Stimulated activated effector memory CD8-positive, alpha-beta T cell treated with anti-CD3 and anti-CD28 coated beads, Interleukin-12 subunit alpha, Interleukin-12 subunit beta, amount 100 ng/mL, for 72 hours (primary cell): ENCODE results near the gene DCTPP1.
"Not testable (repeated sequence)": the region's sequence is repeated elsewhere in the genome, so short reads cannot be mapped to it uniquely, and the experiment has no call there.

Source experiments
- ATAC-seq: fragments of 150-1000 bp; cut with Tn5 transposase; 2 replicates; pipeline ENCODE4 v1.10.0; 2021
- DNase-seq, 2 donors: peaks; one replicate each; pipeline ENCODE4 v3.0.0; 2021 to 2022; ENCODE audit warnings: low spot score in 2 of 2
- H3K27ac Mint-ChIP-seq: one replicate; pipeline ENCODE4 v1.8.0; 2022; ENCODE audit warnings: mild to moderate bottlenecking, mixed read lengths
- H3K36me3 Mint-ChIP-seq: one replicate; pipeline ENCODE4 v1.8.0; 2022; ENCODE audit warnings: mild to moderate bottlenecking, mixed read lengths
- H3K4me1 Mint-ChIP-seq: one replicate; pipeline ENCODE4 v1.8.0; 2022; ENCODE audit warnings: mixed read lengths
- H3K4me3 Mint-ChIP-seq: one replicate; pipeline ENCODE4 v1.8.0; 2022; ENCODE audit warnings: mild to moderate bottlenecking, mixed read lengths
- H3K9me3 Mint-ChIP-seq: one replicate; pipeline ENCODE4 v1.8.0; 2022; ENCODE audit warnings: mixed read lengths

The DCTPP1 gene

DNA sequence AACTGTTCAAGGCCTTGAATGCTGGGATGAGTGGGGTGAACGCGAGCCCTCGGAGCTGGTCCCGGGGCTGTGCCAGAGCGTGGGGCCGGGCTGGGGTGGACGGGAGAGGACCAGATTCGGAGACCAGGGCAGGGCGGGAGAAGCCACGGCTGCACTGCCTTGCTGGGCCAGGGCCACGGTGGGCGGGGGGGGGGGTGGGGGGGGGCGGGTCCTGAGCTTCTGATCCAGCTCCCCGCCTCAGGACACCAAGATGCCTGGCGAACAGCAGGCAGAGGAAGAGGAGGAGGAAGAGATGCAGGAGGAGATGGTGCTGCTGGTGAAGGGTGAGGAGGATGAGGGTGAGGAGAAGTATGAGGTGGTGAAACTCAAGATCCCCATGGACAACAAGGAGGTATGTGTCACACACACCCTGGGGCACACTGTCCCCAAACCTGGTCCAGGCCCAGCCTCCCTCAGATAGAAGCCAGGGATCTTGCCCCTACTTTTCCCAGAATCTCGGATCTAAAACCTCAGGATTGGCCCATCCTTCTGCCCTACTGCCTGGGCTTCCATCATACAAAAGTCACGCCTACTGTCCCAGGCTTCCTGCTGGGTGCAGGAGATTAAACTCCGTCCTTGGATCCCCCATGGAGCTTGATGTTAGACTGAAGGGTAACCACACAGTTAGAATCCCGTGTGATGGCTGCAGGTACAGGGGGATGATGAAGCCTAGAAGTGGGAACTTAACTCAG is 21.9 kb downstream of the DCTPP1 start:
- no peak for ATAC-seq

GRCh38 chr16:30407102-30407803 is 22.6 kb downstream of the DCTPP1 start, which contains the start of gene ZNF771:
ZNF771 (plus strand) TSS chr16:30407606; CDS start chr16:30408054, 448 bp downstream.
- peak within 1 kb of the TSS; percentile 88 for H3K4me3 Mint-ChIP-seq
- peaks cover 41% of the 10 kb centered on the region for H3K36me3 Mint-ChIP-seq
- peak within 1 kb of the TSS; percentile 96 for H3K27ac Mint-ChIP-seq
- peaks cover 39% of the 10 kb centered on the region for H3K4me1 Mint-ChIP-seq
- DNase-seq (peak; percentile 87 to 96), ATAC-seq (peak; percentile 91)
- no peaks in the 10 kb centered on the region for H3K9me3 Mint-ChIP-seq

More for the DNA sequence above, 21.9 kb downstream of the DCTPP1 start:
- peaks cover 40% of the 10 kb centered on the region for H3K4me1 Mint-ChIP-seq
- peaks cover 48% of the 10 kb centered on the region for H3K36me3 Mint-ChIP-seq
- H3K4me3 Mint-ChIP-seq = peak overlapping the region; percentile 88
- no peak for DNase-seq
- H3K27ac Mint-ChIP-seq = peak overlapping the region; percentile 96
- H3K9me3 Mint-ChIP-seq = no peaks in the 10 kb centered on the region

- Mint-ChIP-seq H3K4me1 (peaks cover 36% of the 10 kb centered on the region), H3K9me3 (no peaks in the 10 kb centered on the region), H3K4me3 (peak overlapping the region; percentile 88), H3K36me3 (peaks cover 36% of the 10 kb centered on the region), H3K27ac (peak overlapping the region; percentile 96)
- peak; percentile 31 for ATAC-seq
- no peak for DNase-seq
Measured at GRCh38 chr16:30406795-30407101, 23.1 kb downstream of the DCTPP1 start.

DNA sequence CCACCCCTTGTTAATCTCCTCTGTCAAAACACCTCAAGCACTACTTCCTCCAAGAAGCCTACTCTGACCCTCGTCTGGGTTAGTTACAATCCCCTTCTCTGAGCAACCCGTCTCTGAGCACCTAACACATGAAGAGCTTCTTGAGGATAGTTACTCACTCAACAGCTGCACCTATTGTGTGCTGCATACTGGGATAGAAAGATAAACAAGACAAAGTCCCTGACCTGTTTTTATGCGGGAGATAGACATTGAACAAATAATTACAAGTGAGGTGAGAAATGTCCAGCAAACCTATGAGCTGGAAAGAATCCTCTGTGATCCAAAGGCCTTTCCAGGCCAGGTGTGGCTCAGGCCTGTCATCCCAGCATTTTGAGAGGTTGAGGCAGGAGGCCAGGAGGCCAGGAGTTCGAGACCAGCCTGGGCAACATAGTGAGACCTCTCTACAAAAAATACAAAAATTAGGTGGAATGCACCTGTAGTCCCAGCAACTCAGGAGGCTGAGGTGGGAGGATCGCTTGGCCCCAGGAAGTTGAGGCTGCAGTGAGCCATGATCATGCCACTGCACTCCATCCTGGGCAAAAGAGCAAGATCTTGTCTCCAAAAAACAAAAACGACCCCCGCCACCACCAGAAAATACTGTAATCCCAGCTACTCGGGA is 27.9 kb downstream of the DCTPP1 start:
- peak overlapping the region; percentile 84 for H3K4me3 Mint-ChIP-seq
- H3K9me3 Mint-ChIP-seq = no peaks in the 10 kb centered on the region
- H3K4me1 Mint-ChIP-seq = peaks cover 40% of the 10 kb centered on the region
- no peak overlapping the region for H3K27ac Mint-ChIP-seq
- no peak for ATAC-seq
- peaks cover 27% of the 10 kb centered on the region for H3K36me3 Mint-ChIP-seq
- no peak for DNase-seq

DNA sequence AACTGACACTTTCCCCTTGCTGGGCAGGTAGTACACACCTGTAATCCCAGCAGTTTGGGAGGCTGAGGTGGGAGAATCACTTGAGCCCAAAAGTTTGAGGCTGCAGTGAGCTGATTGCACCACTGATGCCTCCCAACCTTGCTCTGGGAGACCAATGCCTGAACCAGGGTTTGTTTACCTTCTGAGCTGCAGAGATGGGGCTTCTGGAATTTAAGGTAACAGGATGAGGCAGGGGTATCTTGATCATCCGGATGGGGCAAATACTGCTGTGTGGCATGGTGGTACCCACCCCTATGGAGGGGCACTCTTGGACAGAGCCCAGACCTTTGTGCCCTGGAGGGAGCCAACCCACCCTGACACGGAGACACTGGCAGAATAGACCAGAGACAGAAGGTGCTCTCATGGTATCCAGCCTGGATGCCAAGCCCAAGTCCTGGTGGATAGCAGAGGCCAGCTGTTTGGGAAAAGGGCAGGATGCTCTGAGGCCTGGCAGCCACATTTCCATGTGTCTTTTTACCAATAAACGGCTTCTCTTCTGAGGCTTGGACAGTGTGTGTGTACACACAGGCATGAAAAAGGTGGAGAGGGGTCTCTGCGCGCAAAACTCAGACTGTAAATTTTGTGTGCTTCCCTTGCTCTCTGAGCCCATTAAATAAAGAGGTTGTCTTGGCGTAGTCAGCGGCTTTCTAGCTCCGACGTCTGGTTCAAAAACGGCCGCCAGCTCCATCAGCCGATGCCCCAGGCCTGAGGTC is 30.2 kb downstream of the DCTPP1 start:
- Mint-ChIP-seq H3K27ac (peak overlapping the region; percentile 91), H3K4me3 (peak overlapping the region; percentile 84), H3K9me3 (no peaks in the 10 kb centered on the region), H3K4me1 (peaks cover 55% of the 10 kb centered on the region), H3K36me3 (peaks cover 35% of the 10 kb centered on the region)
- no peak for ATAC-seq
- DNase-seq = no peak

- peaks cover 59% of the 10 kb centered on the region for H3K4me1 Mint-ChIP-seq
- H3K9me3 Mint-ChIP-seq = no peaks in the 10 kb centered on the region
- peaks cover 35% of the 10 kb centered on the region for H3K36me3 Mint-ChIP-seq
- ATAC-seq (no peak), DNase-seq (no peak)
- no peak overlapping the region for H3K27ac Mint-ChIP-seq
- H3K4me3 Mint-ChIP-seq = peak overlapping the region; percentile 84
Measured at GRCh38 chr16:30398661-30399434, 31.0 kb downstream of the DCTPP1 start.

- ATAC-seq = peak; percentile 9
- no peak overlapping the region for H3K27ac Mint-ChIP-seq
- H3K36me3 Mint-ChIP-seq = peaks cover 35% of the 10 kb centered on the region
- peaks cover 59% of the 10 kb centered on the region for H3K4me1 Mint-ChIP-seq
- peak in 1 of 2 donors; percentile 63 for DNase-seq
- no peaks in the 10 kb centered on the region for H3K9me3 Mint-ChIP-seq
- H3K4me3 Mint-ChIP-seq = peak overlapping the region; percentile 84
Measured at GRCh38 chr16:30397776-30398660, 31.8 kb downstream of the DCTPP1 start.

- no peak for ATAC-seq
- peak overlapping the region; percentile 78 for H3K27ac Mint-ChIP-seq
- DNase-seq = no peak
- peak overlapping the region; percentile 83 for H3K4me3 Mint-ChIP-seq
- peaks cover 59% of the 10 kb centered on the region for H3K4me1 Mint-ChIP-seq
- H3K9me3 Mint-ChIP-seq = no peaks in the 10 kb centered on the region
- H3K36me3 Mint-ChIP-seq = peaks cover 35% of the 10 kb centered on the region
Measured at GRCh38 chr16:30397056-30397455, 32.8 kb downstream of the DCTPP1 start.

DNA sequence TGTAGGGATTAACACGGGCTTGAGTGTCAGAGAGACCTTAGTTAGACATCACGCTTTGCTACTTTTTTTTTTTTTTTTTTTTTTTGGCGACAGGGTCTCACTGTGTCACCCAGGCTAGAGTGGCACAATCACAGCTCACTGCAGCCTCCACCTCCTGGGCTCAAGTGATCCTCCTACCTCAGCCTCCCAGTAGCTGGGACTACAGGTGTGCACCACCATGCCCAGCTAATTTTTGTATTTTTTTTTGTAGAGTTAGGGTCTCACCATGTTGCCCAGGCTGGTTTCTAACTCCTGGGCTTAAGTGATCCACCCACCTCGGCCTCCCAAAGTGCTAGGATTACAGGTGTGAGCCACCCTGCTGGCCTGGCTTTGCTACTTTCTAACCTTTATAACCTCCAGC is 33.2 kb downstream of the DCTPP1 start:
- peak overlapping the region; percentile 78 for H3K27ac Mint-ChIP-seq
- peaks cover 56% of the 10 kb centered on the region for H3K4me1 Mint-ChIP-seq
- not testable (repeated sequence) for DNase-seq, ATAC-seq, H3K9me3 Mint-ChIP-seq
- peaks cover 35% of the 10 kb centered on the region for H3K36me3 Mint-ChIP-seq
- peak overlapping the region; percentile 83 for H3K4me3 Mint-ChIP-seq

DNA sequence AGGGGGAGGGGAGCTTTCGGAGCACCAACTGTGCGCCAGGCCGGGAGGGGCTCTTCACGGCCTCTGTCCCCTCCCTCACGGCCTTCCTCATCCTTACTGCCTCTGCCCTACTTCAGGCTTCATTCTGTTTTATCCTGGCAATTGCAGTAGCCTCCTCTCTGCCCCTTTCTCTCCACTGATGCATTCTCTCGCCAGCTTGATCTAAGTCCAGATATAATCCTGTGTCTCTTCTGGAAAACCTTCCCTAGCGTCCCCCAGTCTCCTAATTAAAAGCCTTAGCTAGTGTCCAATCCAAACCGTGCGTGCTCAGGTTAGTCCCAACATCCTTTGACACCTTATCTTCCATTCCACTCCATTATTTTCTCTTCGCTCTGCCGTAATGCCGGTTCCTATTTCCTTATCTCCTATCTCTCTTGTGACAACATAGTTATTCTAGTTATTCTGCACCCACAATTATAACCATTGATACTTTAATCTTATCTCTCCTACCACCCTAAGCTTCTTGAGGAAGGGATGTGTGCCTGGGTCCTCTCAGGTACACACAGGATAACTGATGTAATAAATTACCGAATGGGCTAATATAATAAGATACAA is 33.7 kb downstream of the DCTPP1 start:
- no peaks in the 10 kb centered on the region for H3K9me3 Mint-ChIP-seq
- H3K4me1 Mint-ChIP-seq = peaks cover 51% of the 10 kb centered on the region
- peaks cover 35% of the 10 kb centered on the region for H3K36me3 Mint-ChIP-seq
- no peak for ATAC-seq
- no peak for DNase-seq
- H3K27ac Mint-ChIP-seq = peak overlapping the region; percentile 78
- H3K4me3 Mint-ChIP-seq = peak overlapping the region; percentile 83

DNA sequence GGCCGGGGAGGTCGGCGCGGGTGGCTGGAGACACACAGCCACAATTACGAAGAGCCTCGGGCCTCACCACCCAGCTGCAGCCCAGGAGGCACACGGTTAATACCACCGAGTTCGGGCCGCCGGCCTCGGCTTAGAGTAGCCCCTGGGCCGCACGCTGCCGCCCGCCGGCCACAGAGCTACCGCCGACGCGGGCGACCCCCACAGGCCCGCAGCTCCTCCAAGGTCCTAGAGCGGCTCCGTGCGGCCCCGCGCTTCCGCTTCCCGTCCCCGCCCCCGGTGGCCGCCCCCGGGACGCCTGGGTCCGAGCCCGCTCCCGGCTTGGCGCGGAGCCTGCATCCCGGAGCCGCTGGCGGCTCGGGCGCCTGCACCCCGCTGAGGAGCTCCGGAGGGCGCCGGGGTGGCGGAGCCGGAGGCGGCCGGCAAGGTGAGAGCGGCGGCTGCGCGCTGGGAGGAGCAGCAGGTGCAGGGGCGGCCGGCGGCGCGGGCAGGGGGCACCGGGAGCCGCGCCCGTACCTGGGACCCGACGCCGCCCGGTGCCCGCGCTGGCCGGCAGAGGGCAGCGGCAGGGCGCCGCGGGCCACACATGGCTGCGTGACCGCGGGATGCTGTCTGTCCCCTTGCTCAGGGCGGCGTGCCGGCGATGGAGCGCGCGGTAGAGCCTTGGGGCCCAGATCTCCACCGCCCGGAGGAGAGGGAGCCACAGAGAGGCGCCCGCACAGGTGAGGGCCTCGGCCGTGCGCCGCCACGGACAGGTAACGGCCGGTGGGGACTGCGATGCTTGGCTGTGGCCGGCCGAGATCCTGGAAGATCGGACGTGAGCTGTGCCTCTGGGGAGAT is 34.5 kb downstream of the DCTPP1 start, which contains the start of gene ZNF48:
ZNF48 (plus strand) TSS at position 266 of the 837 bp plus-strand sequence; CDS start at position 641, 375 bp downstream.
- peak; percentile 53 to 82 for DNase-seq
- no peaks in the 10 kb centered on the region for H3K9me3 Mint-ChIP-seq
- ATAC-seq = peak; percentile 75
- H3K27ac Mint-ChIP-seq = peak within 1 kb of the TSS; percentile 93
- peak within 1 kb of the TSS; percentile 83 for H3K4me3 Mint-ChIP-seq
- peaks cover 45% of the 10 kb centered on the region for H3K4me1 Mint-ChIP-seq
- peaks cover 35% of the 10 kb centered on the region for H3K36me3 Mint-ChIP-seq

GRCh38 chr16:30394592-30395154 is 35.2 kb downstream of the DCTPP1 start:
- Mint-ChIP-seq H3K4me3 (peak overlapping the region; percentile 83), H3K4me1 (peaks cover 39% of the 10 kb centered on the region), H3K27ac (peak overlapping the region; percentile 93), H3K9me3 (no peaks in the 10 kb centered on the region), H3K36me3 (peaks cover 28% of the 10 kb centered on the region)
- no peak for DNase-seq
- ATAC-seq = no peak
